Measurements from ENCODE around the gene MOV10.

Gene MOV10

GRCh38 chr1:112673592-112674439 is 643 bp upstream of the MOV10 start:
- DNase-seq (ENCODE audit: low read depth in 3 of 3, low spot score in 1 of 3) = no peak

GRCh38 chr1:112674986-112675727 is 698 bp downstream of the MOV10 start:
- peak in 1 of 3 donors; percentile 28 for DNase-seq (ENCODE audit: low read depth in 3 of 3, low spot score in 1 of 3)

GRCh38 chr1:112675728-112676381 is 1.4 kb downstream of the MOV10 start:
- no peak for DNase-seq (ENCODE audit: low read depth in 3 of 3, low spot score in 1 of 3)

GRCh38 chr1:112676543-112676942 is 2.1 kb downstream of the MOV10 start:
- no peak for DNase-seq (ENCODE audit: low read depth in 3 of 3, low spot score in 1 of 3)

GRCh38 chr1:112677501-112677900 is 3.0 kb downstream of the MOV10 start:
- DNase-seq (ENCODE audit: low read depth in 3 of 3, low spot score in 1 of 3) = no peak

- DNase-seq (ENCODE audit: low read depth in 3 of 3, low spot score in 1 of 3) = no peak
Observed at GRCh38 chr1:112678605-112679004, 4.1 kb downstream of the MOV10 start.

- no peak for DNase-seq (ENCODE audit: low read depth in 3 of 3, low spot score in 1 of 3)
Observed at GRCh38 chr1:112685913-112686312, 11.5 kb downstream of the MOV10 start.

- DNase-seq (ENCODE audit: low read depth in 3 of 3, low spot score in 1 of 3) = no peak
Observed at GRCh38 chr1:112686417-112686816, 12.0 kb downstream of the MOV10 start.

- no peak for DNase-seq (ENCODE audit: low read depth in 3 of 3, low spot score in 1 of 3)
Observed at GRCh38 chr1:112686835-112687234, 12.4 kb downstream of the MOV10 start.

GRCh38 chr1:112687361-112687760 is 12.9 kb downstream of the MOV10 start:
- DNase-seq (ENCODE audit: low read depth in 3 of 3, low spot score in 1 of 3) = no peak

GRCh38 chr1:112687785-112688496 is 13.5 kb downstream of the MOV10 start:
- no peak for DNase-seq (ENCODE audit: low read depth in 3 of 3, low spot score in 1 of 3)

GRCh38 chr1:112688781-112689193 is 14.3 kb downstream of the MOV10 start:
- no peak for DNase-seq (ENCODE audit: low read depth in 3 of 3, low spot score in 1 of 3)

- DNase-seq (ENCODE audit: low read depth in 3 of 3, low spot score in 1 of 3) = no peak
Observed at GRCh38 chr1:112689196-112689841, 14.9 kb downstream of the MOV10 start.

GRCh38 chr1:112689842-112690237 is 15.4 kb downstream of the MOV10 start:
- no peak for DNase-seq (ENCODE audit: low read depth in 3 of 3, low spot score in 1 of 3)

- no peak for DNase-seq (ENCODE audit: low read depth in 3 of 3, low spot score in 1 of 3)
Observed at GRCh38 chr1:112692681-112693080, 18.2 kb downstream of the MOV10 start.

GRCh38 chr1:112693821-112694220 is 19.4 kb downstream of the MOV10 start:
- no peak for DNase-seq (ENCODE audit: low read depth in 3 of 3, low spot score in 1 of 3)

- no peak for DNase-seq (ENCODE audit: low read depth in 3 of 3, low spot score in 1 of 3)
Observed at GRCh38 chr1:112694363-112694929, 20.0 kb downstream of the MOV10 start.

GRCh38 chr1:112695276-112695675 is 20.8 kb downstream of the MOV10 start:
- no peak for DNase-seq (ENCODE audit: low read depth in 3 of 3, low spot score in 1 of 3)

GRCh38 chr1:112696578-112697314 is 22.3 kb downstream of the MOV10 start:
- no peak for DNase-seq (ENCODE audit: low read depth in 3 of 3, low spot score in 1 of 3)

GRCh38 chr1:112697781-112698201 is 23.3 kb downstream of the MOV10 start:
- no peak for DNase-seq (ENCODE audit: low read depth in 3 of 3, low spot score in 1 of 3)

All from stimulated activated CD4-positive, alpha-beta T cell treated with anti-CD3 and anti-CD28 coated beads, TNF-alpha, amount 100 ng/mL, for 1 hour (primary cell).